Measurements from ENCODE around the gene CEP20.

The CEP20 gene

DNA sequence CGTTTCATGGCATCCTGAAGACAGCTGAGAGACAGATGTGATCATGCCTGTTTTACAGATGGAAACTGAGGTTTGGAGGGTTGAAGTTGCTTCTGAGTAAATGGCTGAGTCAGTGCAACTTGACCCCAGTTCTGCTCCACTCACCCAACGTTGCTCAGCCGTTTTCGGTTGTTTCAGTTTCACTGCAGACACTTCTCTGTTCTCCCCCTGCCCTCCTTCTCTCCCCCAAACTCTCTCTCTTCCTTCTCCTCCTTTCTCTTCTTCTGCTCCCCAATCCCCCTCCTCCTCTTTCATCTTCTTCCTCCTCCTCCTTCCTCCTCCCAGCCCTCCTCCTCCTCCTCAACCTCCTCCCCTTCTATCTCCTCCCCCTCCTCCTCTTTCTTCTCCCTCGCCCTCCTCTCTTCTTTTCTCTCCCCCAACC, 9.4 kb upstream of the CEP20 start:
- DNase-seq (ENCODE audit: low read depth), result no peak

DNA sequence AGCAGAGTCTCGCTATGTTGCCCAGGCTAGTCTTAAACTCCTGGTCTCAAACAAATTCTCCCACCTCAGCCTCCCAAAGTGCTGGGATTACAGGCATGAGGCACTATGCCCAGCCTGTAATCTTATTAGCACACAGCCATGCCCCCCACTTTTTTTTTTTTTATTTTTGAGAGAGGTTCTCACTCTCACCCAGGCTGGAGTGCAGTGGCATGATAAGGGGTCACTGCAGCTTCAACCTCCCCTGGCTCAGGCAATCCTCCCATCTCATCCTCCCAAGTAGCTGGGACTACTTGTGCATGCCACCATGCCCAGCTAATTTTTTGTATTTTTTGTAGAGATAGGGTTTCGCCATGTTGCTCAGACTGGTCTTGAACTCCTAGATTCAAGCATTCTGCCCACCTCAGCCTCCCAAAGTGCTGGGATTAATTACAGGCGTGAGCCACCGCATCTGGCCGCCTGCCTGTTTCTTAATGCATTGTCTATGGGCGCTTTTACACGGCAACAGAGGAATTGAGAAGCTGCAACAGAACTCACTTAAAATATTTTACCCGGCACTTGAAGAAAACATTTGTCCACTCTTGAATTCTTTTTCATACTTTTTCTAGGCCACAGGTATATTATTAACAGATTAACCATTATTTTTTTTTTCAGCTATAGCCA, 8.8 kb upstream of the CEP20 start:
- no peak for DNase-seq (ENCODE audit: low read depth)

DNA sequence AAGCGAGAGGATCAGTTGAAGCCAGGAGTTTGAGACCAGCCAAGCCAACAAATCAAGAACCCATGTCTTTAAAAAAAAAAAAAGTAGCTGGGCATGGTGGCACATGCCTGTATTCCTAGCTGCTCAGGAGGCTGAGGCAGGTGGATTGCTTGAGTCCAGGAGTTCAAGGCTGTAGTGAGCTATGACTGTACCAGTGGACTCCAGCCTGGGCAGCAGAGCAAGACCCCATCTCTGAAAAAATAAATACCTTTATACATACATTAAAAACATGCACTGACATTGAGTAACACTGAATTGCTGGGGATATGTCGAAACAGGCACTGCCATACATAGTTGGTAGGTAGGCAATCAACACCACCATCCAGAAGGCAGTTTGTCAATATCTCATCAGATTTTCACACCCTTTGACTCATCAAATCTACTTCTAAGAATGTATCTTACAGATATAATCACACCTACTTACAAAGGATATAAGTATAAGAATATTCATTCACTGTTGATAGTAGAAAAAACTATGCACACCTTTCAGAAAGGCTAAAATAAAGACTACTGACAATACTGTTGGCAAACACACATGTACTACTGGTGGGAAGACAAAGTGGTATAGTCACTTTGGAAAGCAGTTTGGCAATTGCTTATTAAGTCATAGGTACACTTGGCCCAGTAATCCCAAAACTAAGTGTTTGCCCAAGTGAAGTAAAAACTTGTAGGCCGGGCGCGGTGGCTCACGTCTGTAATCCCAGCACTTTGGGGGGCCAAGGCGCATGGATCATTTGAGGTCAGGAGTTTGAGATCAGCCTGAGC, 6.4 kb upstream of the CEP20 start:
- no peak for DNase-seq (ENCODE audit: low read depth)

DNA sequence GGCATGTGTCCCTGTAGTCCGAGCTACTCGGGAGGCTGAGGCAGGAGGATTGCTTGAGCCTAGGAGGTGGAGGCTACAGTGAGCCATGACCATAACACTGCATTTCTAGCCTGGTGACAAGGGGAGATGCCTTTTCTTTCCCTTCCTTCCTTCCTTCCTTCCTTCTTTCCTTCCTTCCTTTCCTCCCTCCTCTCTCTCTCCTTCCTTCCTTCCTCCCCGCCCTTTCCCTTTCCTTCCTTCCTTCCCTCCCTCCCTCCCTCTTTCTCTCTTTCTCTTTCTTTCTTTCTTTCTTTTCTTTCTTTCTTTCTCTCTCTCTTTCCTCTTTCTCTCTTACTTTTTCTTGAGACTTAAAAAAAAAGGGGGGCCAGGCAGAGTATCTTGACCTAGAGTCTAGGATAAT, 3.1 kb upstream of the CEP20 start:
- no peak for DNase-seq (ENCODE audit: low read depth)

DNA sequence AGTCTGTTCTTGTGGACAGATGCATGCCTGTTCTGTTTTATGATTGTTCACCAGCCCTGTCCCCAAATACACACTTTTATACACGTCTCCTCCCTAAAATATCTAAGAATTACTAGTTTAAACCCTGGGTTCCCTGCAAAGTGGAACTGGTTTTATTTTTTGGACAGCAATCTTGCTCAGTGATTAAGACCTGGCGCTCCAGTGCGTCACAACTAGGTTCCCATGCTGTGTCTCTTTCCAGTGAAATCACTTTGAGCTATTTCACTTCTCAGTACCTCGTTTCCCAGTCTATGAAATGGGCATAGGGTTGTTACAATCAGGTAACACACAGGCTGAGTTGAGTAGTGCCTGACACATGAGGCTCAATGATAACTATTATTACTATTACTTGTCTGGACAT, 1.1 kb downstream of the CEP20 start:
- DNase-seq (ENCODE audit: low read depth), result no peak

DNA sequence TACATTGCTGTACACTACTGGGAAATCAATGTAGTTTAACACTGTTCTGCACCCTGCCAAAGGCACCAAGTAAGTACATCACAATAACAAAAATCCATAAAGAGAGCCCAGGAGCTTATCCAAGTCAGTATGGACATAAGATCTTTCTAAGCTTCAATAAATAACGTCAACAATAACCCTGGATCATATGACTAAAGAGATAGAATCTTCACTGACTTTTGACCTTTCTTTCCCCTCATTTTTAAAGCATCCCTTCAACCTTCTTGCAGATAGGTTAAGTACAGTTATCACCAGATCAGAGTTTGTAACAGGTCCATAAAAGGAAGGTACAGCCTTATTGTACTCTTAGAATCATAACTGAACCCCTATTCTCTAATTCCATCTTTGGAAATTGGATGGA, 2.3 kb downstream of the CEP20 start:
- no peak for DNase-seq (ENCODE audit: low read depth)

DNA sequence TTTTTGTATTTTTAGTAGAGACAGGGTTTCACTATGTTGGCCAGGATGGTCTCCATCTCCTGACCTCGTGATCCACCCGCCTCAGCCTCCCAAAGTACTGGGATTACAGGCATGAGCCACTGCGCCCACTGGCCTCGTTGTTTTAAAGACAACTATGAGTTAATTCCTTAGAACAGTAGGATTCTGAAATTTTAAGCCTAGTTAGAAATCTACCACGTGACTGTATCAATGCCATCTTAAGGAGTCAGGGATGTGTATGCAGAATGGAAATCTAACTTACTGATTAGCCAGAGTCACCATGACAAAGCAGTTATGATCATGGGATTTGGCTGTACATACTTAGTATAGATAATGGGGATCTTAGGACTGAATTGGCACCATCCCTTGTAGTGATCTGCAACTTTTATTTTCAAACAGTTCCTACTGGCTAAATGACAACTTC, 2.8 kb downstream of the CEP20 start:
- DNase-seq (ENCODE audit: low read depth), result no peak

DNA sequence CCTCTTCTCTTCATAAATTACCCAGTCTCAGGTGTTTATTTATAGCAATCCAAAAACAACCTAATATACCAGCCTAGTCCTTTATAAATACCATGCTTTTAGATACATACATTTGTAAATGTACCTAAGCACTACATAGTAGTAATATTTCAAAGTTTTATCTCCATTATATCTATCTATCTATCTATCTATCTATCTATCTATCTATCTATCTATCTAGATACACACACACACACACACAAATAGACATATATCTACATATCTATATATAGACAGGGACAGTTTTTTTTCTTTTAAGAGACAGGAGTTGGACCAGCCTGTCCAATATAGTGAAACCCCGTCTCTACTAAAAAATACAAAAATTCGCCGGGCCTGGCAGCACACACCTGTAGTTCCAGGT, 5.8 kb downstream of the CEP20 start:
- no peak for DNase-seq (ENCODE audit: low read depth)

DNA sequence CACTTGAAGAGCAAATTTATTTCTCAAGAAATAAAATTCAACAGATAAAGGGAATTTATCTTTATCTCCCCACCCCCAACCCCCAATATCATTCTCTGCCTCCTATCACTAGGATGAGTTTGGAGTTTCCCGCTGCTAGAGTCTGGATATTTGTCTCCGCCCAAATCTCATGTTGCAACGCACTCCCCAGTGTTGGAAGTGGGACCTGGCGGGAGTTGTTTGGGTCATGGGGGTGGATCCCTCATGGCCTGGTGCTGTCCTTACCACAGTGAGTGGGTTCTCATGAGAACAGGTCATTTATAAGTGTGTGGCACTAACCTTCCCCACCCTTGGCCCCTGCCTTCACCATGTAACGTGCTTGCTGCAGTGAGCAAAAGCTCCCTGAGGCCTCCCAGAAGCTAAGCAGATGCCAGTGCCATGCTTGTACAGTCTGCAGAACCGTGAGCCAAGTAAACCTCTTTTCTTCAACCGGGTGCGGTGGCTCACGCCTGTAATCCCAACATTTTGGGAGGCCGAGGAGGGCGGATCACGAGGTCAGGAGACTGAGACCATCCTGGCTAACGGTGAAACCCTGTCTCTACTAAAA, 6.5 kb downstream of the CEP20 start:
- no peak for DNase-seq (ENCODE audit: low read depth)

DNA sequence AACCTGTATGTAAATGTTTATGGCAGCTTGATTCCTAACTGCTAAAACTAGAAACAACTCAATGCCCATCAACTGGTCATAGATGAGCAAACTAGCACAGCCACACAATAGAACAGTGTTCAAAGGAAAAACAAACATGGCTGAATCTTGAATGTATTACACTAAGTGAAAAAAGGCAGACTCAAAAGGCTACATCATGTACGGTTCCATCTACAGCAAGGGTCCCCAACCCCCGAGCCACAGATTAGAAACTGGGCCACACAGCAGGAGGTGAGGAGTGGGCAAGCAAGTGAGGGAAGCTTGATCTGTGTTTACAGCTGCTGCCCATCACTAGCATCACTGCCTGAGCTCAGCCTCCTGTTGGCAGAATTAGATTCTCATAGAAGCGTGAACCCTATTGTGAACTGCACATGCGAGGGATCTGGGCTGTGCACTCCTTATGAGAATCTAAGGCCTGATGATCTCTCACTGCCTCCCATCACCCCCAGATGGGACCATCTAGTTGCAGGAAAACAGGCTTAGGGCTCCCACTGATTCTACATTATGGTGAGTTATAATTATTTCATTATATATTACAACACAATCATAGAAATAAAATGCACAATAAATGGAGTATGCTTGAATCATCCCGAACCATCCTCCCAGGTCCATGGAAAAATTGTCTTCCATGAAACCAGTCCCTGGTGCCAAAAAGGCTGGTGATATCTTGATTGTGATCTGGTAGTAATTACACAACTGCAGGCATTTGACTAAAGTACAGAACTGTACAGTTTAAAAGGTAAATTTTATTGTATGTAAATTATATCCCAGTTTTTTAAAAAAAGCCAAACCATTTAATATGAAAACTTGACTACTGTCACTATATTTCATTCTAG, 7.7 kb downstream of the CEP20 start:
- DNase-seq (ENCODE audit: low read depth), result no peak

DNA sequence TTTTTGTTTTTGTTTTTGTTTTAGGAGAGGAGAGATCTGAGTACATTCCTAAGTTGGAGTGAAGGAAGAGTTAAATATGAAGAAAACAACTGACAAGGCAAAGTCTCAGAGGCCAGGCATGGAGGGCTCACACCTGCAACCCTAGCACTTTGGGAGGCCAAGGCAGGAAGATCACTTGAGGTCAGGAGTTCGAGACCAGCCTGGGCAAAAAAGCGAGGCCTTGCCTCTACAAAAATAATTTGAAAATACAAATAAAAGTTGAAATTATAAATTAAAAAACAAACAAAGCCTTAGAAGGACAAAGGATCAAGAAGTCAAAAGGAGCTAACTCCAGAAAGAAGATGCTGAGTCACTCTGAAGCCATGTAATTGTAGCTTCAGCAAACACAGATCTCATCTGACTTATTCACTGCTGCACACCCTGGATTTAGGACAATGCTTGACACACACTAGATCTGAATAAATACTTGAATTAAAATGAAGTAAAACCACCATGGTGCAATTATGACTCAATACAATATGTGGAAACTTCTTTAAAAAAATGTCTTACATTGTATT, 9.1 kb downstream of the CEP20 start:
- DNase-seq (ENCODE audit: low read depth), result no peak

DNA sequence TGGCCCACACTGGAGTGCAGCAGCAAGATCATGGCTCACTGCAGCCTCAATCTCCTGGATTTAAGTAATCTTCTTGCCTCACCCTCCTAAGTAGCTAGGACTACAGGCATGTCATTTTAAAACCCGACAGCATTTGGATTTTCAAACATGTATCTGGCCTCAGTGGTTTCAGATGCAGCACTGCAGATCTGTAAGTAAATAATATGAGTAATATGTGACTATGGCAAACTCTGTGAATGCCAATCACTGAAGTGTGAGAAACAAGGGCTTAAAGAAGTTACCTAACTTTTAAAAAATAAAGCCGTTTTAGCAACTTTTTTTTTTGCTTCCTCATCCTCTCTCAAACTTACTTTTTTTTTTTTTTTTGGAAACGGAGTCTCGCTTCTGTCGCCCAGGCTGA, 11.9 kb downstream of the CEP20 start:
- no peak for DNase-seq (ENCODE audit: low read depth)

DNA sequence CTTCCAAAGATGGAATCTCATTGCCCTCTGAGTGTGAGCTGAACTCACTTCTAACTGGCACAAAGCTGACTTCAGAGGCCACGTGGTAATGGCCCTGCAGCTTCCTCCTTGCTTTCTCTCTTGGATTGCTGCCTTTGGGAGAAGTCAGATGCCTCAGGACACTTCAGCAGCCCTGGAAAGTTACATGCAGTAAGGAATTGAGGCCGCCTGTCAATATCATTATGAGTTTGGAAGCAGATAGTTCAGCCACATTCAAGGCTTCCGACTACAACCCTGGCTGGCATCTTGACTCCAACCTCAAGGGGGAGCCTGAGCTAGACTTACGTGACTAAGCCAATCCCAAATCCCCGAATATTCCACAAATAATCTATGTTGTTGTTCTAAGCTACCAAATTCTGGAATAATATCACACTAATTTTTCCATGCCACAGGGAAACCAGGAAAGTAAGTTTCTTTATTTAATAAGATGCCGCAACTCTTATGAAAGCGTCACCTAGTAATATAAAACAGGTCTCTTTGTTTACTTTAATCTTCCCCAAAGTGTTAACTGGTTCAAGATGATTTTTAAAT, 13.6 kb downstream of the CEP20 start:
- no peak for DNase-seq (ENCODE audit: low read depth)

DNA sequence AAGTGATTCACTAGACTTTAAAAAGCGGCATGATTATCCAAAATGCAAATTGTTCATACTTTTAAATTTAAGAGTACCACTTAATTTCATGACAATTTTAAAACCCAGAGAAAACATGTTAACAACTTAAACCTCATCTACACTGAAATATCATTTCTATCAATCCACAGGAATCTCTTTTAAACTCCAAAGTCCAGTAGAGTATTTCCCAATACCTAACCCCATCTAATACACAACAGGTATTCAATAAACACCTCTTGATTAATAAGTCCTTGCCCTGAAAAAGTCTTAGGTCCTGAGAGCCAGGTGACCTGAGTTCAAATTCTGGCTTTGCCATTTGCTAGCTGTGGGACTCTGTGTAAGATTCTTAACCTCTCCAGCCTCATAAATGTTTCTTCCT, 14.7 kb downstream of the CEP20 start:
- DNase-seq (ENCODE audit: low read depth), result no peak

DNA sequence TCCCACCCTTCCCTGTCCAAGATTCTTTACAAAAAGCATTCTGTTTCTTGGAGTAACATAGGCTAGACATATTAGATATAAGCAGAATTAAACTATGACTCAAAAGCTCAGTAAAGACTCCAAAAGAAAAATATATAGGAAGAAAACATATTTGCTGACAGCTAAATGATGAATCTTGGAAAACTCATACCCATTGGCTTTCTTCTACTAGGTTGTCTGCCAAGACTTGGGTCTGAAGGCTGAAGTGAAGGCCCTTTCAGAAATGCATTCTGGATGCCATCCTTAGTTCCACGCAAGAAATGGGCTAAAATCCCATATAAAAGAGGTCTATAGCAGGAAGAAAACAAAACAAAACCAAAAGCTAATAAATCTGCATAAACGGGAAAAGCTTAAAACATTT, 15.1 kb downstream of the CEP20 start:
- DNase-seq (ENCODE audit: low read depth), result no peak

DNA sequence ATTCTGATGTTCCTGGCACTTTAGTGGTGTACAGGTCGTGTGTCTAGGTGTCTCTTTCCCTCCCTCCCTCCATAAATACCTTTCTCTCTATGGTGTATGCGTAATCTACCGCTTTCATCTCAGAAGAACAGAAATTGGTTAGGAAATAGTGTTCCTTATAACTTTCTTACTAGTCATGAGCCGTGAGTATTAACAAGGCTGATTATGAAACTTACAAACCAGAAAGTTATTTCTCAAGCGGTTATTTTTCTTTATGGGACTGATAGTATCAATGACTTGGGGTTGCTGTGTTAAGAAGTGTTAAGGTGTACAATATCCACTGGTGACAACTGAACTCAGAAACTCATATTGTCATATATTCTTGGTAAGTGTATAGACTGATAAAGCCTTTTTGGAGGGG, 18.4 kb downstream of the CEP20 start:
- no peak for DNase-seq (ENCODE audit: low read depth)

DNA sequence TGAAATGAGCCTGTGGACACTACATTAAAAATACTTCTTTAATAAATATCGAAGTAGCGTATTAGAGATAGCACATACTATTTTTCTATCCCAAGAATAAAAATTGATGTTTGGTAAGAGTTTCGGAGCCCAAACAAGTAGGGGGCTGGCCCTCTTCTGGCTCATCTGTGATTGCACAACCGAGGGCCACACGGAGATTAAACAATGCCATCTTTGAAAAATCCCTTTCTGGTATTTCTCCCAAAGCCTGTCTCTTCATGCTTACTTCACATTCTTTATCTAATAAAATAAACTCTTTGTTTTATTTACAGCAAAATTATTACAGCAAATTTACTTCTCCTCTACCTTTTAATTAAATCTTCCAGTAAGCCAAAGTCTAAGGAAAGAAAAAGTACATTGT, 22.0 kb downstream of the CEP20 start:
- DNase-seq (ENCODE audit: low read depth), result no peak

DNA sequence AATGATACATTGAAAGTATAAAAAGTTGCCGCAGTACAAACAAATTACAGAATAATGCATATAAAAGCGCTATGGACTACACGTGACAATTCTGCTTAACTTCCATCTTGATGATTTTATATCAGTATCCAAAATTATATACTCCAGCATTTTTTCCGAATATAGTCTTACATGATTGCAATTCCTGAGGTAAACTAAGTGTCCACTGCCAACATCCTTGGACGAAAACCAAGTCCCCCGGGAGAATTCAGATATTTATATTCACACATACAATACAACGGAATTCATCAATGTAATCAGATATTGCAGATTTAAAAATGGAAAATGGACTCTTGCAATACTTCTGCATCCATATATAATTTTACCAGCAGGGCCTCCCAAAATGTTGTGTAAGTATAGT, 22.7 kb downstream of the CEP20 start:
- no peak for DNase-seq (ENCODE audit: low read depth)

DNA sequence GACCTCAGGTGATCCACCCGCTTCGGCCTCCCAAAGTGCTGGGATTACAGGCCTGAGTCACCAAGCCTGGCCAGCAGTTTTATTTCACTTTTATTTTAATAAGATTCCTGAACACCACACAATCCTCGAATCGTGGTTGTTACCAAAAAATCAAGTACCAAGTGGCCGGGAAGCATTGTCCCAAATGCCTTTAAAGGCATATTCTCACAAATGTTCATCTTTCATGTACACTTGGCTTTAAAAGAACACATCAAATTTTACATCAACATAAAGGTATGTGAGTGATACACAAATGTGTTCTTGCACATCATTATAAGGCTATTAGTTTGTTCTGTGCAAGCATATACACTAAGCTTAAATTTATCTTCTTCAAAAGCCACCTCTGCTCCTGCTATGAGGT, 23.5 kb downstream of the CEP20 start:
- no peak for DNase-seq (ENCODE audit: low read depth)

DNA sequence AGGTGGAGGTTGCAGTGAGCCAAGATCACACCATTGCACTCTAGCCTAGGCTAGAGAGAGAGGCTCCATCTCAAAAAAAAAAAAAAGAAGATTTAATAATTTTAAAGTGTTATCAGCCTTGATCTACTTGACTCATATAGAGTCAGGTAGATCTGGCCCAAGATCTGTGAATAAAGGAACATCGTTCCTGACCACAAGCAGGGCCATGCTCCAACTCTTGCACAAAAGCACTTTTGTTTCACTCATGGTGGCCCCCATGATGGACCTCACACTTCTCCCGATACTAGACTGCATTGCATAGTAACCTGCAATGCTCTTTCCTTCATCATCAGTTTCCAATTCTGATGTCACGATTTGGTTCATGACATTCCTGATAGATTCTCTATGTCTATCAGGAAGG, 26.4 kb downstream of the CEP20 start:
- DNase-seq (ENCODE audit: low read depth), result no peak

DNA sequence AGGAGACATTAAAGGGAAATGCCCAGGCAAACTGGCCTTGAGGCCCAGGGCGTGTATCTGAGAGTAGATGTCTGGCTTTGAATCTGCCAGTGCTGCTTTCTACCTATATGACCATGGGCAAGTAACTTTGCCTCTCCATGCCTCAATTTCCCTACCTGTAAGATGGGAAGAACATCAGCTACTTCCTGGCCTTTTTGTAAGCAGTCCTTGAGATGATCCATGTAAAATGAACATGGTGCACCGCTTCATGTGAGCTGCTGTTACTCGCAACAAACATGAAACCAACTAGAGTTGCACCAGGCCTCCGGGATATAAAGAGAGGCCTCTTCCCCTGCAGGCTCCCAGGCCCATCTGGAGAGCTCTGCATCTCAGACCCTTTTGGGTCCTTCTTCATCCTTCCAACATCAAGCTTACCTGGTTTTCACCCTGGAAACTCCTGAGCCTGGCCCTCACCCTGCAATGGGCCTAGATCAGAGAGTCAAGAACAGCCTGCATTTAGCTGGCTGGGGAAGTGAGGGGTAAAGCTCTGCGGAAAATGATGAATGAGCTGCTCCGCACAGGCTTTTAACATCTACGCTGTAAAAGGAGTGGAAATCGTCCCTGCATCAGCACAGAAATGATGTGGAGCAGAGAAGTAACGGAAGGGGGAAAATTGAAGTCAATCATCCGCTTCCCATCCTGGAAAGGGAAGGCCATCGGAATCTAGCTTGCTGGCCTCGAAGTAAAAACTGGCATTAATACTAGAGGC, 29.3 kb downstream of the CEP20 start:
- DNase-seq (ENCODE audit: low read depth), result no peak
